ENCODE measurements around the gene BUD23. TPM values are rescaled to one million over a fixed set of nuclear protein-coding genes. Genes with fewer than 3 reads are reported as not detected.
"Not testable (repeated sequence)": the region's sequence is repeated elsewhere in the genome, so short reads cannot be mapped to it uniquely, and the experiment has no call there.

The BUD23 gene
- total RNA-seq, 2 experiments from 2014 or later, result 108 TPM

- intact Hi-C loops (cut with micrococcal nuclease), result no loop called here
These were observed 30.9 kb upstream of the BUD23 start for GRCh38 chr7:73652541-73652949.

GRCh38 chr7:73655309-73655708 lies 28.1 kb upstream of the BUD23 start:
- H3K4me1 Mint-ChIP-seq (ENCODE audit: low read depth); DNase-seq; CTCF ChIA-PET; POLR2A ChIA-PET; ATAC-seq; H3K9me3 Mint-ChIP-seq; H3K36me3 Mint-ChIP-seq (ENCODE audit: low read depth); intact Hi-C loops (cut with micrococcal nuclease); H3K27ac Mint-ChIP-seq; H3K4me3 Mint-ChIP-seq: not testable (repeated sequence)
- H3K27me3 Mint-ChIP-seq, result peaks cover 19% of the 10 kb centered on the region

More at GRCh38 chr7:73652541-73652949, 30.9 kb upstream of the BUD23 start:
- H3K36me3 Mint-ChIP-seq (ENCODE audit: low read depth), result no peaks in the 10 kb centered on the region
- no peak for TF ChIP-seq CTCF (IDR thresholded peaks at IDR 0.05)
- H3K27ac Mint-ChIP-seq, result no peak overlapping the region
- H3K27me3 Mint-ChIP-seq, result peaks cover 30% of the 10 kb centered on the region
- CTCF ChIA-PET, result interaction anchor here (1.0 kb wide), 1 partner anchor 46 kb away, joined by 3 read pairs; no protein-coding TSS in a partner anchor
- peaks cover 7% of the 10 kb centered on the region for H3K4me1 Mint-ChIP-seq (ENCODE audit: low read depth)
- H3K4me3 Mint-ChIP-seq, result no peak overlapping the region
- DNase-seq (no peak), ATAC-seq (no peak)
- H3K9me3 Mint-ChIP-seq, result no peaks in the 10 kb centered on the region
- POLR2A ChIA-PET, result interaction anchor here (1.3 kb wide), 1 partner anchor 13 kb away, joined by 3 read pairs; no protein-coding TSS in a partner anchor

- POLR2A ChIA-PET, result interaction anchor here (1.3 kb wide), 1 partner anchor 17 kb away, joined by 4 read pairs; no protein-coding TSS in a partner anchor
- H3K27me3 Mint-ChIP-seq, result peaks cover 23% of the 10 kb centered on the region
- no peak overlapping the region for H3K4me3 Mint-ChIP-seq
- no peaks in the 10 kb centered on the region for H3K4me1 Mint-ChIP-seq (ENCODE audit: low read depth)
- intact Hi-C loops (cut with micrococcal nuclease), result no loop called here
- no peak for ATAC-seq
- H3K9me3 Mint-ChIP-seq, result peaks cover 9% of the 10 kb centered on the region
- no peak for DNase-seq
- CTCF ChIA-PET, result no interaction called here
- H3K36me3 Mint-ChIP-seq (ENCODE audit: low read depth), result no peaks in the 10 kb centered on the region
- TF ChIP-seq CTCF (IDR thresholded peaks at IDR 0.05), result no peak
- no peak overlapping the region for H3K27ac Mint-ChIP-seq
These were observed 23.4 kb upstream of the BUD23 start for GRCh38 chr7:73659983-73660382.

- POLR2A ChIA-PET; H3K4me3 Mint-ChIP-seq; CTCF ChIA-PET; H3K36me3 Mint-ChIP-seq (ENCODE audit: low read depth); H3K9me3 Mint-ChIP-seq; ATAC-seq; H3K27ac Mint-ChIP-seq; H3K4me1 Mint-ChIP-seq (ENCODE audit: low read depth); DNase-seq; intact Hi-C loops (cut with micrococcal nuclease): not testable (repeated sequence)
- H3K27me3 Mint-ChIP-seq, result peaks cover 27% of the 10 kb centered on the region
These were observed 22.8 kb upstream of the BUD23 start for GRCh38 chr7:73660594-73660993.

GRCh38 chr7:73663033-73663432 lies 20.4 kb upstream of the BUD23 start:
- intact Hi-C loops (cut with micrococcal nuclease), result no loop called here

More at GRCh38 chr7:73663033-73663432, 20.4 kb upstream of the BUD23 start:
- no peak for TF ChIP-seq CTCF (IDR thresholded peaks at IDR 0.05)
- H3K27ac Mint-ChIP-seq, result no peak overlapping the region
- ATAC-seq (no peak), DNase-seq (no peak)
- ChIA-PET POLR2A (no interaction called here), CTCF (interaction anchor here (5.1 kb wide), 1 partner anchor 57 kb away, joined by 29 read pairs; no protein-coding TSS in a partner anchor)
- peaks cover 9% of the 10 kb centered on the region for H3K9me3 Mint-ChIP-seq
- H3K27me3 Mint-ChIP-seq, result peaks cover 33% of the 10 kb centered on the region
- no peak overlapping the region for H3K4me3 Mint-ChIP-seq
- H3K36me3 Mint-ChIP-seq (ENCODE audit: low read depth), result no peaks in the 10 kb centered on the region
- H3K4me1 Mint-ChIP-seq (ENCODE audit: low read depth), result peaks cover 6% of the 10 kb centered on the region

Measured in activated CD8-positive, alpha-beta T cell treated with anti-CD3 and anti-CD28 coated beads for 36 hours (primary cell).